ENCODE measurements around the gene TSPO. TPM values are rescaled to one million over a fixed set of nuclear protein-coding genes. Genes with fewer than 3 reads are reported as not detected.

The TSPO gene
- 100 to 1,000 TPM; 235 to 273 TPM for total RNA-seq

GRCh38 chr22:43151251-43152002 lies at the start of gene TSPO:
TSPO (plus strand) TSS chr22:43151559; CDS start chr22:43159239, 7,680 bp downstream.

GRCh38 chr22:43110444-43110926 lies 40.9 kb upstream of the TSPO start, which contains the start of gene BIK:
BIK (plus strand) TSS chr22:43110750; CDS start chr22:43124023, 13,273 bp downstream.

GRCh38 chr22:43142880-43143562 lies 8.3 kb upstream of the TSPO start, which contains the start of gene MCAT:
MCAT (minus strand) TSS chr22:43143398; CDS start chr22:43143348, 50 bp downstream.

GRCh38 chr22:43186272-43187170 lies 35.2 kb downstream of the TSPO start, which contains the start of gene TTLL12:
TTLL12 (minus strand) TSS chr22:43187134; CDS start chr22:43187069, 65 bp downstream.

Other genes starting within 250 kb of the TSPO start
- 10 to 100 TPM; 54.4 to 78.9 TPM for gene PACSIN2, start 136.4 kb upstream of the TSPO start, total RNA-seq
- 10 to 100 TPM; 12.3 to 15.5 TPM for gene TTLL1, start 62.2 kb upstream of the TSPO start, total RNA-seq
- 1 to 10 TPM in 1 of 2 donors, under 1 TPM in 1; 0.69 to 2.3 TPM for gene BIK, start 40.8 kb upstream of the TSPO start, total RNA-seq
- 10 to 100 TPM; 14.1 to 24.0 TPM for gene MCAT, start 8.2 kb upstream of the TSPO start, total RNA-seq
- gene TTLL12, start 35.6 kb downstream of the TSPO start, total RNA-seq, result 10 to 100 TPM; 47.5 to 61.9 TPM
- under 1 TPM in 1 of 2 donors, not detected in 1; under 0.01 TPM for gene SCUBE1, start 191.8 kb downstream of the TSPO start, total RNA-seq